DMS 273 treated with DMSO at 0.1 percent for 48 hours (cell line): Measurements from ENCODE around the gene CELA1.
"Not testable (repeated sequence)": the region's sequence is repeated elsewhere in the genome, so short reads cannot be mapped to it uniquely, and the experiment has no call there.

Experiments
- DNase-seq: peaks from one replicate; lab custom pipeline; 2025; lab: John Stamatoyannopoulos, UW

CELA1 gene

DNA sequence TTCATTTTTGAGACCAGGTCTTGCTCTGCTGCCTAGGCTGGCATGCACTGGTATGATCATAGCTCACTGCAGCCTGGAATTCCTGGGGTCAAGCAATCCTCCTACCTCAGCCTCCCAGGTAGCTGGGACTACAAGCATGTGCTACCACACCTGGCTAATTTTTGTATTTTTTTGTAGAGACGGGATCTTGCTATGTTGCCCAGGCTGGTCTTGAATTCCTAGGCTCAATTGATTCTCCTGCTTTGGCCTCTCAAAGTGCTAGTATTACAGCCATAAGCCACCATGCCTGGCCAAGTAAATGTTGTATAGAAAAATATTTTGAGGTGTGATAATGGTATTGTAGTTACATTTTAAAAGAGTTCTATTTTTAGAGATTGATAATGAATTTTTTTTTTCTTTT lies 35.1 kb downstream of the CELA1 start:
- no peak for DNase-seq

DNA sequence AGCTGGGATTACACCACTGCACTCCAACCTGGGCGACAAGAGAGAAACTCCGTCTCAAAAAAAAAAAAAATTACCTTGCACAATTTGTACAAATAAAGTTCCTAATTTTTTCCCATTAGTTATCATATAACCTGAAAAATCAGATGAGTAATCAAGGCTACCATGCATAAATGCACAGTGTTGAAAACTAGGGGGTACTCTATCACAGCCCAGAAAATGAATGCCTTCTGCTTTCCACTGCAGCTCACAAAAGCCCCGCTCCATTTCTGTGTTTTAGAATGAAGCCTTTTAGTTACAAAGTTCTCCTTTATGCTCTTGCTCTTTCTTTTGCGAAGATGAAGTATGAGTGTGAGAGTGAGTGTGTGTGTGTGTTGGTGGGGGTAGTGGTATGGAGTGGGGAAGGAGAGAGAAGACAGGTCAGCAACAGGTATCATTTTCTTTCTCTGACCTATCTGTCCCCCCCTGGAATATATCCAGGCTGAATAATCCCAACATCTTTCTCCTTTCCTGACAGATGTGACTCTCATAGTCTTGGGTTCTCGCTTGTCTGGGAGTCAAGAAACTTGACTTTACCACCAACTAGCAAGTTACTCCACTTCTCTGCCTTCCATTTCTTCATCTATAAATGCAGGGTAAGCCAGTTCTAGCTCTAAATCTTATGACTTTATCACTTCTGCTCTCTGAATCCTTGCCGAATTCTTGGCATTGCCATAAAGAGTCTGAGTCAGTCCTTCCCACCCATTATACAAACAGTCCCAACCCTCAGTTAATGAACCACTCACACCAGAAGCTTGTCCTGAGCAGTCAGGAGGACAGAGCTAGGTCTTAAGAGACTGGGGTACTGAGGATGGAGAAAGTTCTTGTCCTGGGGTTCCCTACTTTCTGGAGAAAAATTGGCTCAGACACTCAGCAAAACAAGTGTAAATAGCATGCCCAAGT lies 38.6 kb downstream of the CELA1 start:
- no peak for DNase-seq

DNA sequence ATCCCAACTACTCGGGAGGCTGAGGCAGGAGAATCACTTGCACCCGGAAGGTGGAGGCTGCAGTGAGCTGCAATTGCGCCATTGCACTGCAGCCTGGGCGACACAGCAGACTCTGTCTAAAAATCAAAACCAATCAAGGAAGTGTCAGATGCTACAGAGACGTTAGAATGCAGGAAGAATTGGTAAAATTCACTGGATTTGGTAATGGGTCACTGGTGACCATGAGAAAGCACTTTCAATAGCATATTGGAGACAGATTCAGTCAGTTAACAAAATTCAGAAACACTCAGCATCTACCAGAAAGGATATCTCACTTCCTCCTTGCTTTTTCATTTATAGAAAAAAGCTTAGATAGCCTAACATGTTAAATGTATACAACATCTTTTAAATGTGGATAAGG lies 40.0 kb downstream of the CELA1 start:
- no peak for DNase-seq

DNA sequence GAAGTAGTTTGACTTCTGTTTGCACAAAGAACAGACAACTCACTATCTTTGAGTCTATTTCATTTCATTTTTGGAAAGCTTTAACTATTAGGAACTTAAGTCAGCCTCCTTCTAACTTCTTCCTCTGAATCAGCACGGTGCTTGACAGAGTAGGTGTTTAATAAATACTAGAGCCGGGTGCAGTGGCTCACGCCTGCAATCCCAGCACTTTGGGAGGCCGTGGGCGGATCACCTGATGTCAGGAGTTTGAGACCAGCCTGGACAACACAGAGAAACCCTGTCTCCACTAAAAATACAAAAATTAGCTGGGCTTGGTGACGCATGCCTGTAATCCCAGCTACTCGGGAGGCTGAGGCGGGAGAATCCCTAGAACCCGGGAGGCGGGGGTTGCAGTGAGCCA lies 45.7 kb downstream of the CELA1 start:
- not testable (repeated sequence) for DNase-seq

DNA sequence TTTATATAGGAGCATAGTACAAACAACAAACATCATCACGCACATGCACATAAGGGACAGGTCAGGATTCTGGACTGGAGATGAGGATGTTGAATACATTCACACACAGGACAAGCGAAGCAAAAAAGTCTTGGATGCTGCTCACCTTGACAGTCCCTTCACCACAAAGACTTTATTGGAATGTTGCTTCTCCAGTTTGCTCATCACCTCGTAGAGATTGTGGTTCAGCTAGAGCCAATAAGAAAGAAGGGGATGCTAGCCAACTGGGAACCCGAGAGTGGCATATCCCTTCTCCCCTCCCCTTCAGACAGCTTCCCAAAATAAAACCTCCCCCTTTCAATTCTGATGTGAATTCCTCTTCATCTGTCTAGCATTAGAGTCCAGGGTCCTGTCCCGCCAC lies 50.8 kb downstream of the CELA1 start:
- DNase-seq = no peak

DNA sequence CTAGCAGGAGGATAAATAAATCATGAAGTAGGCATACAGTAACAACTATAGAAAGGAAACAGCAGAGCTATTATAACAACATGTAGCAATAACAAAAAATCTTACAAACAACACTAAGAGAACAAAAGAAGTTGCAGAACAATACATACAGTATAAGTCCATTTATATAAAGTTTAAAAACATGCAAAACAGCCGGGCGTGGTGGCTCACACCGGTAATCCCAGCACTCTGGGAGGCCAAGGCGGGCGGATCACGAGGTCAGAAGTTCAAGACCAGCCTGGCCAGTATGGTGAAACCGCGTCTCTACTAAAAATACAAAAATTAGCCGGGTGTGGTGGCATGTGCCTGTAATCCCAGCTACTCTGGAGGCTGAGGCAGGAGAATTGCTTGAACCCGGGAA lies 52.4 kb downstream of the CELA1 start:
- not testable (repeated sequence) for DNase-seq

DNA sequence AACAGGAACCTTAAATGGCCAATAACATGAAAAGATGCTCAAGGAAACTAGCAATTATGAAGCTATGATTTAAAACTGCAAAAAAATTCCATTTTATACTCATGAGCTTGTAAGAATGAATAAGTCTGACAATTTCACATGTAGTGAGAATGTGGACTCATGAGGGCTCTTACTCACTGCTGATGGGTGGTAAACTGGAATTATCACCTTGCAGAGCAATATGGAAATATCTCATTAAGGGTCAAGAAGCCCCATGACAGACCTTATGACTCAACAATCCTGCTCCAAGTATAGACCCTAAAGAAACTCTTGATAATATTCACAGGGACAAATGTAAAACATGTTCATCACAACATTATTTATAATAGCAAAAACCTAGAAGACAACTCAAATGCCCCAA lies 52.8 kb downstream of the CELA1 start:
- DNase-seq = no peak

DNA sequence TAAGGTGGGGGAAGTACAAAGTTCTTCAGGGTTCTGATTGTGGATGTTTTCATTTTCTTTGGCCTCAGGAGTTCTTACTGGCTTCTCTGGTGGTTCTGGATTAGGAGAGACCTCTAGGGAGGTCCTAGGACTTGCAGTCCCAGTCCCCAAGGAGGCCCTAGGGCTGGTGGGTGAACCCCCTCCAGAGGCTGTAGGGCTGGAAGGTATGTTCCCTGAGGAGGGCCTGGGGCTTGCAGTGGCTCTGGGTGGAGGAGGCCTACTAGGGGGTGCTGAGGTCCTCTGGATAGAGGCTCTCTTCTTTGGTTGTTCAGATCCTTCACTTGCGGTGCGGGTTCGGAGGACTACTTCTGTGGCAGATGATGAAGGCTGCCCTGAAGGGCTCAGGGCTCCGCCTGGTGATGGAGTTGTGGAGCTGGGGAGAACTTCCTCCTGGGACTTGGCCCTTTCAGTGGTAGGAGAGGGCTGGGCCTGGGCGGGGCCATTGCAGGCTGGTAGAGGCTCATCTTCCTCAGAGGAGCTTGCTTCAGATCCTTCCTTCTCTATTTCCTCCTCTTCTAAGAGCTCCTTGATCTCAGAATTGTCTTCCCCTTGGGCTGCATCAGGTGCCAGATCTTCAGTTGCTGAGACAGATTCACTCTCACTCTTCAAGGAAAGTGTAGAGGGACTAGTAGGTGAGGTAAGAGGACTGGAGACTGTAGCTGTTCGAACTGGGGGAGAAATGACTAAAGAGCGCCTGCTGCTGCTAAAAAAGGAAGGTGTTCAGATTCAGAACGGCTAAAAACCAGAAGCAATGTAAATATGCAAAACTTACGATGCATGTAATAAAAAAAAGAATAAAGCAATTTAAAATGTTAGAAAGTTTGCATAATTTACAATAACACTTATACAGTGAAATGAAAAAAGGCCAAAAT lies 54.6 kb downstream of the CELA1 start:
- DNase-seq = not testable (repeated sequence)

DNA sequence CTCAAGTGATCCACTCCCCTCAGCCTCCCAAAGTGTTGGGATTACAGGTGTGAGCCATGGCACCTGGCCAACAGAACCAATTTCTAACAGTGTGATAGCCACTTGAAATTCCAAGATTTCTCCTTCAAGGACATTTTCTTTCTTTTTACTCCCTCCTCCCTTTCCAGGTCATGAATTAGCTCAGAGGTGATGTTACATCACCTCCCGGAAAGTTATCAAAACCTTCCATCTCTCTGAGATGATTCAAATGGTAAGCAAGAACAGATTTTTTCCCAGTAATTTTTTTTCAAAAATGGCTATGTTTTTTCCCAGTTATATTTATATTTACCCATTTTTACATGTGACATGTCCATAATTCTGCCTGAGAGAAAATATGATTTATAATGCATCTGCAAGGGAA lies 60.6 kb downstream of the CELA1 start:
- DNase-seq = no peak

DNA sequence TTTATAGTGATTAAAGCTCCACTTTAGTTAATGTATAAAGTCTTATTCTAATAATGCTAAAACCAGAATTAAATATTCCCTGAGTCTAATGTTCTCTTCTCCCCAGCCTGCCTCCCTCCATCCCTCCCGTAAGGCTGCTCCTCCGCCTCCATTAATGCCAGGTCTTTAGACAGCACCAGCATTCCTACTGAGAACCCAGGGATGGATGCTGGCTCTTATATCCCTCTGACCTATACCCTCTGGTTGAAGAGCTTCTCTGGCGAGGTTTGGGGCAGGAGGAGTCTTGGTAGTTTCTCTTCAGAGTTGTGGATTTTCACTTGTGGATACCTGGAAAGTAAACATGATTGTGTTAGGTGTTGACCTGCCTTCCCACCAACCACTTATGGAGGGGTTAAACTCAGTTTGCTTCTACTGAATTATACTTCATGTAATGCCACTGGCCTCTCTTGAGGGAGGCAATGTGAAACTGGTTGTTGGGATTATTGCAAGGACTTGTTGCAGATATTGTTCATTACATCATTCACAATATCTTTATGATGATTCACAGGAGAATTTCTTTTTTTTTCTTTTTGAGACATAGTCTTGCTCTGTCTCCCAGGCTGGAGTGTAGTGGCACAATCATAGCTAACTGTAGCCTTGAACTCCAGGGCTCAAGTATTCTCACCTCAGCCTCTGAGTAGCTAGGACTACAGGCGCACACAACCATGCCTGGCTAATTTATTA lies 65.1 kb downstream of the CELA1 start:
- no peak for DNase-seq
